ENCODE data around the gene FAM124B. TPM values are rescaled to one million over a fixed set of nuclear protein-coding genes. Genes with fewer than 3 reads are reported as not detected.

The FAM124B gene
- polyA plus RNA-seq, 1 of the 3 experiments (the other 2 are of a cell fraction), result not detected

- TF ChIP-seq REST (IDR thresholded peaks at IDR 0.05; ENCODE audit: low read depth, low read length), result no peak
- Histone ChIP-seq H3K27ac (ENCODE audit: low read depth in 2 of 2, low read length in 1 of 2) (no peak overlapping the region), H3K9me2 (no peaks in the 10 kb centered on the region), H3K4me2 (no peak overlapping the region), H3K27me3 (ENCODE audit: insufficient read depth) (no peaks in the 10 kb centered on the region), H3K79me2 (ENCODE audit: insufficient read depth) (no peaks in the 10 kb centered on the region), H3F3A (replicated peaks; ENCODE audit: insufficient read depth) (no peaks in the 10 kb centered on the region), H3K36me3 (replicated peaks in 1 of 2; ENCODE audit: control insufficient read depth in 1 of 2, insufficient read depth in 2 of 2, low read length in 1 of 2) (no peaks in the 10 kb centered on the region), H3K4me3 (ENCODE audit: low read depth in 2 of 2, low read length in 1 of 2) (no peak overlapping the region), H3K9me3 (no peaks in the 10 kb centered on the region; the same call in 1 of the 2 replicates), H3K9ac (no peak overlapping the region), H4K20me1 (ENCODE audit: insufficient read depth) (no peaks in the 10 kb centered on the region), H3K4me1 (ENCODE audit: control insufficient read depth in 1 of 2, insufficient read depth in 2 of 2, low read depth in 1 of 2, low read length in 1 of 2) (no peaks in the 10 kb centered on the region), H2AFZ (ENCODE audit: low read depth) (no peak overlapping the region)
- POLR2A ChIA-PET, result no interaction called here
- WGBS (ENCODE audit: low lambda C conversion rate), result 79% methylated on average over 4 of the region's 4 CpGs
- DNase-seq, result no peak
- CTCF ChIA-PET, result no interaction called here
These were observed 16.0 kb upstream of the FAM124B start for GRCh38 chr2:224417947-224418346.

GRCh38 chr2:224417361-224417729, 15.4 kb upstream of the FAM124B start:
- H3K79me2 ChIP-seq (ENCODE audit: insufficient read depth), result no peaks in the 10 kb centered on the region
- no peaks in the 10 kb centered on the region; the same call in 1 of the 2 replicates for H3K9me3 ChIP-seq
- H3K4me1 ChIP-seq (ENCODE audit: control insufficient read depth in 1 of 2, insufficient read depth in 2 of 2, low read depth in 1 of 2, low read length in 1 of 2), result no peaks in the 10 kb centered on the region; a peak in 2 of 4 replicates
- H3K27ac ChIP-seq (ENCODE audit: low read depth in 2 of 2, low read length in 1 of 2), result no peak overlapping the region
- DNase-seq, result no peak
- CTCF ChIA-PET, result no interaction called here
- H3K36me3 ChIP-seq (replicated peaks in 1 of 2; ENCODE audit: control insufficient read depth in 1 of 2, insufficient read depth in 2 of 2, low read length in 1 of 2), result no peaks in the 10 kb centered on the region
- POLR2A ChIA-PET, result no interaction called here
- no peaks in the 10 kb centered on the region for H3K27me3 ChIP-seq (ENCODE audit: insufficient read depth)
- WGBS (ENCODE audit: low lambda C conversion rate), result 71% methylated on average over 1 of the region's 1 CpG
- no peaks in the 10 kb centered on the region for H4K20me1 ChIP-seq (ENCODE audit: insufficient read depth)
- no peak overlapping the region for H3K9ac ChIP-seq
- no peak overlapping the region for H3K4me3 ChIP-seq (ENCODE audit: low read depth in 2 of 2, low read length in 1 of 2)
- H3K4me2 ChIP-seq, result no peak overlapping the region
- no peak overlapping the region for H2AFZ ChIP-seq (ENCODE audit: low read depth)
- H3F3A ChIP-seq (replicated peaks; ENCODE audit: insufficient read depth), result no peaks in the 10 kb centered on the region
- H3K9me2 ChIP-seq, result no peaks in the 10 kb centered on the region
- TF ChIP-seq SMC3 (IDR thresholded peaks at IDR 0.05; ENCODE audit: low read depth, low read length) (no peak), GABPA (IDR thresholded peaks at IDR 0.05; ENCODE audit: low read depth) (no peak), POLR2AphosphoS5 (IDR thresholded peaks at IDR 0.05; ENCODE audit: low read depth, low read length) (no peak), NRF1 (IDR thresholded peaks at IDR 0.05; ENCODE audit: low read depth, low read length) (no peak), IRF3 (IDR thresholded peaks at IDR 0.05; ENCODE audit: low read depth, low read length) (no peak), CHD2 (IDR thresholded peaks at IDR 0.05; ENCODE audit: low read length, partially characterized antibody) (no peak), ZBTB33 (IDR thresholded peaks at IDR 0.05; ENCODE audit: borderline replicate concordance, low read depth) (no peak), REST (IDR thresholded peaks at IDR 0.05; ENCODE audit: low read depth, low read length) (no peak), USF2 (IDR thresholded peaks at IDR 0.05; ENCODE audit: borderline replicate concordance, low read depth, low read length) (no peak), MAX (IDR thresholded peaks at IDR 0.05; ENCODE audit: low read depth) (no peak), RFX5 (IDR thresholded peaks at IDR 0.05; ENCODE audit: low read length) (no peak), JUND (IDR thresholded peaks at IDR 0.05) (no peak), TAF1 (IDR thresholded peaks at IDR 0.05; ENCODE audit: borderline replicate concordance, low read depth, low read length) (no peak), GATA2 (CRISPR knock-in tag; IDR thresholded peaks at IDR 0.05) (no peak)
